PC-9 (cell line): ENCODE results near the gene TMEM123. TPM values are rescaled to one million over a fixed set of nuclear protein-coding genes. Genes with fewer than 3 reads are reported as not detected.

Experiments used
- BruUV-seq: library from RNA; stranded (reverse); fragments of 400-500 nt; replicated peaks from 2 replicates; lab custom pipeline; 2021; lab: Mats Ljungman, UMichigan
- CTCF ChIA-PET: fragments of 300-600 bp; sonication (Branson Sonifier 250); formaldehyde crosslinking; loops from one replicate; lab custom pipeline; 2022; ENCODE audit warnings: antibody characterized with exemption; lab: Charles Lee
- POLR2A ChIA-PET: fragments of 300-600 bp; sonication (Branson Sonifier 250); formaldehyde crosslinking; loops from one replicate; lab custom pipeline; 2022; ENCODE audit warnings: antibody characterized with exemption; ENCODE audit not compliant: unreplicated experiment; lab: Charles Lee
- DNase-seq, 2 experiments: peaks; one replicate each; pipeline versions ENCODE4 v3.0.0 to v3.0.0-alpha.2; 2015 to 2022; ENCODE audit warnings: mixed read lengths in 1 of 2
- H2AFZ ChIP-seq: fragments of 200-600 bp; sonication (generic); 2 replicates; pipeline ENCODE4 v1.8.1; 2017; ENCODE audit warnings: antibody characterized with exemption
- H3F3A ChIP-seq: fragments of 200-600 bp; sonication (generic); 2 replicates; pipeline ENCODE4 v1.8.1; 2017; ENCODE audit warnings: antibody characterized with exemption, mild to moderate bottlenecking, low read depth; ENCODE audit not compliant: insufficient read depth
- H3K27ac ChIP-seq: fragments of 200-600 bp; sonication (generic); 2 replicates; pipeline ENCODE4 v1.6.1; 2016; ENCODE audit warnings: mixed run types
- H3K27me3 ChIP-seq: fragments of 200-600 bp; sonication (generic); 2 replicates; pipeline ENCODE4 v1.6.1; 2016; ENCODE audit warnings: low read depth, mixed run types; ENCODE audit not compliant: insufficient read depth
- H3K36me3 ChIP-seq: fragments of 200-600 bp; sonication (generic); 2 replicates; pipeline ENCODE4 v1.6.1; 2016; ENCODE audit warnings: low read depth, mixed run types
- H3K4me1 ChIP-seq: fragments of 200-600 bp; sonication (generic); replicated peaks from 2 replicates; pipeline ENCODE4 v1.6.1; 2016; ENCODE audit warnings: mixed run types; ENCODE audit not compliant: insufficient read depth
- H3K4me2 ChIP-seq: fragments of 200-600 bp; sonication (generic); 2 replicates; pipeline ENCODE4 v1.6.1; 2017; ENCODE audit warnings: mixed run types
- H3K4me3 ChIP-seq: fragments of 200-600 bp; sonication (generic); 2 replicates; pipeline ENCODE4 v1.6.1; 2016; ENCODE audit warnings: mixed run types
- H3K79me2 ChIP-seq: fragments of 200-600 bp; sonication (generic); 2 replicates; pipeline ENCODE4 v1.6.1; 2017; ENCODE audit warnings: low read depth, mixed run types
- H3K9me2 ChIP-seq: fragments of 200-600 bp; sonication (generic); 2 replicates; pipeline ENCODE4 v1.8.1; 2017; ENCODE audit warnings: mild to moderate bottlenecking; ENCODE audit not compliant: insufficient read depth
- H3K9me3 ChIP-seq: fragments of 200-600 bp; sonication (generic); 2 replicates; pipeline ENCODE4 v1.8.1; 2016; ENCODE audit warnings: low read depth; ENCODE audit not compliant: insufficient read depth
- H4K20me1 ChIP-seq: fragments of 200-600 bp; sonication (generic); 2 replicates; pipeline ENCODE4 v1.8.1; 2017; ENCODE audit not compliant: insufficient read depth
- CTCF ChIP-seq: fragments of 200-600 bp; sonication (generic); conservative IDR thresholded peaks from 2 replicates; pipeline ENCODE4 v1.6.1; 2017; ENCODE audit warnings: mixed run types, antibody characterized with exemption, mild to moderate bottlenecking, moderate library complexity
- EZH2 ChIP-seq: fragments of 200-600 bp; sonication (generic); IDR thresholded peaks from 2 replicates; pipeline ENCODE4 v1.8.0; 2017; ENCODE audit warnings: antibody characterized with exemption, low read depth
- intact Hi-C: fragments of 100-400 bp; cut with micrococcal nuclease; formaldehyde crosslinking; loops from one replicate; pipeline ENCODE4 v1.10.0; 2022; ENCODE audit not compliant: unreplicated experiment
- total RNA-seq: library from RNA; stranded (reverse); gene quantifications from 2 replicates; pipeline ENCODE4 v1.2.3, GENCODE V29; 2021

The TMEM123 gene
- total RNA-seq, 1 experiment from 2014 or later, result 201 TPM

GRCh38 chr11:102382384-102382783 lies 70.2 kb downstream of the TMEM123 start:
- Histone ChIP-seq H3K4me2 (no peak overlapping the region), H4K20me1 (no peaks in the 10 kb centered on the region), H3K9me3 (no peaks in the 10 kb centered on the region), H3K9me2 (no peaks in the 10 kb centered on the region), H3K27me3 (no peaks in the 10 kb centered on the region), H3K27ac (no peak overlapping the region), H2AFZ (no peak overlapping the region), H3K79me2 (no peaks in the 10 kb centered on the region), H3K4me3 (no peak overlapping the region), H3K4me1 (no peaks in the 10 kb centered on the region), H3K36me3 (0 out of 2 replicates have a peak, but pooled peaks cover 10% of the 10 kb centered on the region), H3F3A (0 out of 2 replicates have a peak, but pooled peaks cover under 1% of the 10 kb centered on the region)
- intact Hi-C loops, result no loop called here
- CTCF ChIA-PET, result no interaction called here
- no peak for DNase-seq
- TF ChIP-seq CTCF (no peak), EZH2 (no peak)
- no TSS peak for BruUV-seq
- POLR2A ChIA-PET, result no interaction called here

GRCh38 chr11:102378818-102379217 lies 73.7 kb downstream of the TMEM123 start:
- H3K27ac ChIP-seq, result no peak overlapping the region
- CTCF ChIA-PET, result no interaction called here
- H3K27me3 ChIP-seq, result no peaks in the 10 kb centered on the region
- no peaks in the 10 kb centered on the region for H3K79me2 ChIP-seq
- H3F3A ChIP-seq, result peaks cover 7% of the 10 kb centered on the region; the same call in 1 of the 2 replicates
- no peak for DNase-seq
- H4K20me1 ChIP-seq, result no peaks in the 10 kb centered on the region
- POLR2A ChIA-PET, result no interaction called here
- H3K4me2 ChIP-seq, result no peak overlapping the region
- TF ChIP-seq CTCF, result no peak
- no peak for TF ChIP-seq EZH2
- H3K4me1 ChIP-seq, result no peaks in the 10 kb centered on the region
- H3K9me2 ChIP-seq, result no peaks in the 10 kb centered on the region
- H2AFZ ChIP-seq, result no peak overlapping the region
- intact Hi-C loops, result no loop called here
- BruUV-seq, result no TSS peak
- no peak overlapping the region for H3K4me3 ChIP-seq
- H3K9me3 ChIP-seq, result no peaks in the 10 kb centered on the region
- H3K36me3 ChIP-seq, result peaks cover 18% of the 10 kb centered on the region; the same call in 1 of the 2 replicates

GRCh38 chr11:102377891-102378290 lies 74.7 kb downstream of the TMEM123 start:
- ChIA-PET CTCF (no interaction called here), POLR2A (no interaction called here)
- no peak overlapping the region for H3K4me2 ChIP-seq
- H3K36me3 ChIP-seq, result peaks cover 18% of the 10 kb centered on the region; the same call in 1 of the 2 replicates
- no TSS peak for BruUV-seq
- no peaks in the 10 kb centered on the region for H3K79me2 ChIP-seq
- DNase-seq, result no peak
- no peaks in the 10 kb centered on the region for H3K9me3 ChIP-seq
- TF ChIP-seq CTCF (no peak), EZH2 (no peak)
- intact Hi-C loops, result no loop called here
- H3F3A ChIP-seq, result peaks cover 7% of the 10 kb centered on the region; the same call in 1 of the 2 replicates
- H3K4me3 ChIP-seq, result no peak overlapping the region
- no peaks in the 10 kb centered on the region for H4K20me1 ChIP-seq
- no peaks in the 10 kb centered on the region for H3K9me2 ChIP-seq
- H2AFZ ChIP-seq, result no peak overlapping the region
- no peaks in the 10 kb centered on the region for H3K4me1 ChIP-seq
- no peaks in the 10 kb centered on the region for H3K27me3 ChIP-seq
- no peak overlapping the region for H3K27ac ChIP-seq
